GM20000 (cell line): ENCODE data around the gene NAA15.

Experiments
- DNase-seq: peaks from one replicate; pipeline ENCODE4 v3.0.0; 2012; ENCODE audit warnings: low spot score
- TF ChIP-seq, protein P1 (sequence below): IDR thresholded peaks from 2 replicates; pipeline ENCODE4 v1.5.1; 2012; ENCODE audit warnings: mild to moderate bottlenecking, control low read depth; ENCODE audit errors: extremely low read depth, missing control alignments

The NAA15 gene

DNA sequence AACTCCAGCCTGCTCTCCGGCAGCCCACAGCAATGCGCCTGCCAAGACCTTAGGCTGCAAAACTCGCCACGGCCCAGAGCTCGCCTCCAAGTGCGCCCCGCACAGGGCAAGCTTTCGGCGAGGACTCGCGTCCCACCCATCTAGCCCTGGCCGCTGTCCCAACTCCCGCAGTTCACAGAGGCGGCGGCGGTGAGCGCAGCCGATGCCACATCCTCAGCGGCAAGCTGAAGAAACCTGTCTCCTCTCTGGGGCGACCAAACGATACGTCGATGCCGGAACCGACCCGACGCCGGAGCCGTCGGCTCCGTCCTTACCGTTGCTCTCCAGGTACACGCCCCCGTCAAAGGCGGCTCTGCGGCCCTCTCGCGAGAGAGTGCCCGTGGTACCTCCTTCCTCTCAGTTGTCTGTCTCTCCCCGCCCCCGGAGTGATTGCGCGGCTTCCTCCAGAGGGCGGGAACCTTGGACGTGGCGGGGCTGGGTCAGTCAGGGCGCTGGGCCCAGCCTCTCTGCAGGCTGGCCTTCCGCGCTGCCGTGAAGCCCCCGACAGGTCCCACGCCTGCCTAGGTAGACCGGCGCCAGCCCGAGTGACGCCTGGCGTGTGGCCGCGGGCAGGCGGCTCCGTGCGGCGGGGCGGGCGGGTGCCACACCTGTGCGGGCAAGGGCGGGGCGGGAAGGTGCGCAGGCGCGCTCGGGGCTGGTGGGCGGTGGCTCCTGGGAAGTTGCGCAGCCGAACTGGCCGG, 152.2 kb downstream of the NAA15 start:
- DNase-seq: peak; percentile 95
- TF ChIP-seq, protein P1, sequence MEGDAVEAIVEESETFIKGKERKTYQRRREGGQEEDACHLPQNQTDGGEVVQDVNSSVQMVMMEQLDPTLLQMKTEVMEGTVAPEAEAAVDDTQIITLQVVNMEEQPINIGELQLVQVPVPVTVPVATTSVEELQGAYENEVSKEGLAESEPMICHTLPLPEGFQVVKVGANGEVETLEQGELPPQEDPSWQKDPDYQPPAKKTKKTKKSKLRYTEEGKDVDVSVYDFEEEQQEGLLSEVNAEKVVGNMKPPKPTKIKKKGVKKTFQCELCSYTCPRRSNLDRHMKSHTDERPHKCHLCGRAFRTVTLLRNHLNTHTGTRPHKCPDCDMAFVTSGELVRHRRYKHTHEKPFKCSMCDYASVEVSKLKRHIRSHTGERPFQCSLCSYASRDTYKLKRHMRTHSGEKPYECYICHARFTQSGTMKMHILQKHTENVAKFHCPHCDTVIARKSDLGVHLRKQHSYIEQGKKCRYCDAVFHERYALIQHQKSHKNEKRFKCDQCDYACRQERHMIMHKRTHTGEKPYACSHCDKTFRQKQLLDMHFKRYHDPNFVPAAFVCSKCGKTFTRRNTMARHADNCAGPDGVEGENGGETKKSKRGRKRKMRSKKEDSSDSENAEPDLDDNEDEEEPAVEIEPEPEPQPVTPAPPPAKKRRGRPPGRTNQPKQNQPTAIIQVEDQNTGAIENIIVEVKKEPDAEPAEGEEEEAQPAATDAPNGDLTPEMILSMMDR: no peak

GRCh38 chr4:139454111-139455045, 153.1 kb downstream of the NAA15 start, which contains the start of gene RAB33B:
RAB33B (plus strand) TSS chr4:139454121; CDS start chr4:139454196, 75 bp downstream.
- TF ChIP-seq, protein P1: no peak
- no peak for DNase-seq

GRCh38 chr4:139455126-139455538, 153.8 kb downstream of the NAA15 start:
- DNase-seq: no peak
- TF ChIP-seq, protein P1: no peak

DNA sequence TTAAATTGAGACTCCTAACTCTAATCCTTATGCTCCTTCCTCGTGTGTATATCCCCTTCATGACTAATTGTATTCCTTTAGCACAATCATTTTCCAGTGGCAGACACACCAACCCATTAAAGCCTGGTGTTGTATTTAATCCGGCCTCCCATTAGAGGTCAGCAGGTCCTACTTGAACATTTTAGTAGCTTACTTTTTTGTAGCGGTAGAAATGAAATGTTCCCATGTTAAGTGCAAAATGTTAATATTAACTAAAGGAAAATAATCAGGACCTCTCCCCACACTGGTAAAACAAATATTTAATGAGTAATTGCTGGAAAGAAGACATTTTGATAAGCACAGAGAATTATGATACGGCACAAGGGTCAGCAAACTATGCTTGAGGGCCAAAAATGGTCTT, 156.0 kb downstream of the NAA15 start:
- TF ChIP-seq, protein P1: no peak

DNA sequence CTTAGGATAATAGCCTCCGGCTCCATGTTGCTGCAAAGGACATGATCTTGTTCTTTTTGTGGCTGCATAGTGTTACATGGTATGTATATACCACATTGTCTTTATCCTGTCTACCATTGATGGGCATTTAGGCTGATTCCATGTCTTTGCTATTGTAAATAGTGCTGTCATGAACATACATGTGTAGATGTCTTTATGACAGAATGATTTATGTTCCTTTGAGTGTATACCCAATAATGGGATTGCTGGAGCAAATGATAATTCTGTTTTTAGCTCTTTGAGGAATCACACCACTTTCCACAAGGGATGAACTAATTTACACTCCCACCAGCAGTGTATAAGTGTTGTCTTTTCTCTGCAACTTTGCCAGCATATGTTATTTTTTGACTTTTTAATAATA, 157.2 kb downstream of the NAA15 start:
- TF ChIP-seq, protein P1: no peak
- DNase-seq: no peak

More for the DNA sequence above, 156.0 kb downstream of the NAA15 start:
- no peak for DNase-seq

GRCh38 chr4:139458999-139459398, 157.7 kb downstream of the NAA15 start:
- no peak for DNase-seq
- TF ChIP-seq, protein P1: no peak

- TF ChIP-seq, protein P1: no peak
- no peak for DNase-seq
These were observed 159.3 kb downstream of the NAA15 start for GRCh38 chr4:139460565-139460964.
